Measurements from ENCODE around the gene RBM4.

- no peak for TF ChIP-seq POLR2A (IDR thresholded peaks at IDR 0.05)
- TF ChIP-seq CTCF (IDR thresholded peaks at IDR 0.05) = no peak
Observed at GRCh38 chr11:66636411-66636810, 2.1 kb upstream of the RBM4 start.
